ENCODE measurements around the gene EPAS1. TPM values are rescaled to one million over a fixed set of nuclear protein-coding genes. Genes with fewer than 3 reads are reported as not detected.

The EPAS1 gene
- total and polyA plus RNA-seq, 4 donors = 26.2 to 193 (median 61.1) TPM

DNA sequence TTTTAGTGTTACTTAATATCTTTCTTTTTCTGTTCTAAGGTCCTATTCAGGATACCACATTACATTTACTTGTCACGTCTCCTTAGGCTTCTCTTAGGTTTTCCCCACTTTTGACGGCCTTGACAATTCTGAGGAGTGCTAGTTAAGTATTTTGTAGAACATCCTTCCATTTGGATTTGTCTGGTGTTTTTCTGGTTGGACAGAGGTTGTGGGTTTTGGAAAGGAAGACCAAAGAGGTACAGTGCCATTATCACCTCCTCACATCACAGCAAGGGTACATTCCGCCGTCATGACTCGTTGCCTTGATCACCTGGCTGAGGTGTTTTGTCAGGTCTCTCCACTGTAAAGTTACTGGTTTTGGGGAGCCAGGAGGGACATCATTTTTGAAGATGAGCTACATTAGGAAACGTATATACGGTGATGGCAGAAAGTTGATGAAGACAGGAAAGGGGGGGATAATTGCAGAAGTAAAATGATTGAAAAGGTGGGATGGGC lies 93.7 kb downstream of the EPAS1 start:
- WGBS = 95% methylated on average over 7 of the region's 7 CpGs
- no peak for DNase-seq (ENCODE audit: low spot score)
- no peaks in the 10 kb centered on the region for H3K9me3 ChIP-seq (ENCODE audit: control insufficient read depth in 4 of 4, low read length in 3 of 4)
- H3K4me1 ChIP-seq (ENCODE audit: control insufficient read depth in 4 of 4, insufficient read depth in 4 of 4, low read length in 3 of 4) = peaks cover 0 to 3% (median 0%) of the 10 kb centered on the region in 4 donors
- H3K9ac ChIP-seq (ENCODE audit: low read depth in 1 of 2, low read length in 2 of 2) = no peak overlapping the region
- H3K27ac ChIP-seq (ENCODE audit: low read depth in 1 of 2, low read length in 2 of 2) = no peak overlapping the region
- TF ChIP-seq FOXA2 (IDR thresholded peaks at IDR 0.05) (no peak), EGR1 (IDR thresholded peaks at IDR 0.05; ENCODE audit: low read depth in 2 of 2) (no peak)
- H3K36me3 ChIP-seq (ENCODE audit: control insufficient read depth in 4 of 4, insufficient read depth in 3 of 4, low read depth in 1 of 4, low read length in 3 of 4) = peaks cover 1 to 15% (median 13%) of the 10 kb centered on the region in 4 donors
- H3K27me3 ChIP-seq (ENCODE audit: control insufficient read depth in 4 of 4, insufficient read depth in 4 of 4, low read length in 3 of 4) = no peaks in the 10 kb centered on the region
- no peak overlapping the region for H3K4me3 ChIP-seq (ENCODE audit: low read depth in 1 of 3, low read length in 3 of 3)

DNA sequence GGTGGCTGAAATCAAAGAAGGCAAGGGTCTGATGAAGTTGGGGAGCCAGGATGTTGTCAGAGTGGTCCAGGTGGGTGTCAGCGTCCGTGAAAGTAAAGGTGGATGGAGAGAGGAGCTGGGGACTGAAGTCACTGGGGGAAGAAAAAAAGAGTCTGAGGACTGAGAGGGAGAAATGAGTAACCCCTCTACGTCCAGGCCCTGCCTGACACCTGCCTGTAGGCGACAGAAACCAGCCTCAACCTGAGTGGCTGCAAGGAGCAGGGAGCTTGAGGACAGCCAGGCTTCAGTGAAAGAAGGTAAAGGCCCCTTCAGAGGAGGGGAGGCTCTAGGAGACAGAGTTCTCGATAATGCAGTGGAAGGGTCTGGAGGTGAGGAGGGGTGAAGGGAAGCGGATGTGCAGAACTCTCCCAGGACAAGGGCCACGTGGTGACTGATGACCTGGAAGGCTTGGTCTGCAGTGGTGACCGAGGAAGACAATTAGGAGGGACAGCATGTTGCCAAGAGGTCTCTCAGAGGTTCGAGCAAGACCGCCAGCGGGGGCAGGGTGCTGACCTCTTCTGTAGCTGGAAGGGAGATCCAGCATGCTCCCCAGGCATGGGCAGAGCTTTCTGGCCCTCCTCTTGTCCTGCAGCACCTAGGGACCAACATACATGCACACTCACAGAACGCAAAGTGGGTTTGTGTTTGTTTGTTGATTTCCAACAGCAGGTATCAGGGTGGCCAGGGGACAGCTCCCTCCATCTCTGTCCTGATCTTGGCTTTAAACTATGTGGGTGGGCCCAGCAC lies 95.5 kb downstream of the EPAS1 start:
- Histone ChIP-seq H3K9me3 (ENCODE audit: control insufficient read depth in 4 of 4, low read length in 3 of 4) (no peaks in the 10 kb centered on the region), H3K4me3 (ENCODE audit: low read depth in 1 of 3, low read length in 3 of 3) (no peak overlapping the region), H3K4me1 (ENCODE audit: control insufficient read depth in 4 of 4, insufficient read depth in 4 of 4, low read length in 3 of 4) (peaks cover 0 to 3% (median 0%) of the 10 kb centered on the region in 4 donors), H3K27me3 (ENCODE audit: control insufficient read depth in 4 of 4, insufficient read depth in 4 of 4, low read length in 3 of 4) (no peaks in the 10 kb centered on the region), H3K27ac (ENCODE audit: low read depth in 1 of 2, low read length in 2 of 2) (no peak overlapping the region), H3K36me3 (ENCODE audit: control insufficient read depth in 4 of 4, insufficient read depth in 3 of 4, low read depth in 1 of 4, low read length in 3 of 4) (peaks cover 0 to 2% (median 0%) of the 10 kb centered on the region in 4 donors), H3K9ac (ENCODE audit: low read depth in 1 of 2, low read length in 2 of 2) (no peak overlapping the region)
- TF ChIP-seq FOXA1 (IDR thresholded peaks at IDR 0.05) (no peak), YY1 (IDR thresholded peaks at IDR 0.05) (no peak), JUND (IDR thresholded peaks at IDR 0.05) (no peak)
- TF ChIP-seq, protein P1, sequence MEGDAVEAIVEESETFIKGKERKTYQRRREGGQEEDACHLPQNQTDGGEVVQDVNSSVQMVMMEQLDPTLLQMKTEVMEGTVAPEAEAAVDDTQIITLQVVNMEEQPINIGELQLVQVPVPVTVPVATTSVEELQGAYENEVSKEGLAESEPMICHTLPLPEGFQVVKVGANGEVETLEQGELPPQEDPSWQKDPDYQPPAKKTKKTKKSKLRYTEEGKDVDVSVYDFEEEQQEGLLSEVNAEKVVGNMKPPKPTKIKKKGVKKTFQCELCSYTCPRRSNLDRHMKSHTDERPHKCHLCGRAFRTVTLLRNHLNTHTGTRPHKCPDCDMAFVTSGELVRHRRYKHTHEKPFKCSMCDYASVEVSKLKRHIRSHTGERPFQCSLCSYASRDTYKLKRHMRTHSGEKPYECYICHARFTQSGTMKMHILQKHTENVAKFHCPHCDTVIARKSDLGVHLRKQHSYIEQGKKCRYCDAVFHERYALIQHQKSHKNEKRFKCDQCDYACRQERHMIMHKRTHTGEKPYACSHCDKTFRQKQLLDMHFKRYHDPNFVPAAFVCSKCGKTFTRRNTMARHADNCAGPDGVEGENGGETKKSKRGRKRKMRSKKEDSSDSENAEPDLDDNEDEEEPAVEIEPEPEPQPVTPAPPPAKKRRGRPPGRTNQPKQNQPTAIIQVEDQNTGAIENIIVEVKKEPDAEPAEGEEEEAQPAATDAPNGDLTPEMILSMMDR (IDR thresholded peaks at IDR 0.05; ENCODE audit: low read depth, low read length, missing input control) = no peak
- 87% methylated on average over 12 of the region's 12 CpGs for WGBS
- no peak for DNase-seq (ENCODE audit: low spot score)

DNA sequence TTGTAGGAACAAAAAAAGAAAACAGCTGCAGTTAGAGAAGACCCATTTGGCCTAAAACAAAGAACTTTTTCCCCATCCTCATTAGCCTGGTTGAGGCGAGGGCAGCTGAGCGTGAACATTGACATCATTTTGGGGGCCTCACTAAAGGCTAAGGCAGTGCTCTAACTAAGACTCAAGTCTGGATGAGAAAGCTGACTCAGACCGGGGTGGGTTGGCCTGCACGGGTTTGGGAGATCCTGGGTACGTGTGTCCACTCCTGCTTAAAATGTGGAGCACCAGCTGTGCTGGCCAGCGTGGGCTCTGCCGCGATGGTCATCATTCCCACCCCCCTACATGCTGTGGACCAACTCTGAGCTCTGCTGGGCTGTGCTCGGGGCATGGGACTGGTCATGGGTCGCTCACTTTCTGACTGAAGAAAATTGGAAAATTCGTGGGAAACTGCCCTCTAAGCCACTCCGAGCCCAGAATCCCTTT lies 96.2 kb downstream of the EPAS1 start:
- Histone ChIP-seq H3K4me1 (ENCODE audit: control insufficient read depth in 4 of 4, insufficient read depth in 4 of 4, low read length in 3 of 4) (peaks cover 0 to under 1% (median 0%) of the 10 kb centered on the region in 4 donors), H3K36me3 (ENCODE audit: control insufficient read depth in 4 of 4, insufficient read depth in 3 of 4, low read depth in 1 of 4, low read length in 3 of 4) (no peaks in the 10 kb centered on the region), H3K9ac (ENCODE audit: low read depth in 1 of 2, low read length in 2 of 2) (no peak overlapping the region), H3K4me3 (ENCODE audit: low read depth in 1 of 3, low read length in 3 of 3) (no peak overlapping the region), H3K27me3 (ENCODE audit: control insufficient read depth in 4 of 4, insufficient read depth in 4 of 4, low read length in 3 of 4) (no peaks in the 10 kb centered on the region), H3K9me3 (ENCODE audit: control insufficient read depth in 4 of 4, low read length in 3 of 4) (no peaks in the 10 kb centered on the region), H3K27ac (ENCODE audit: low read depth in 1 of 2, low read length in 2 of 2) (no peak overlapping the region)
- DNase-seq (ENCODE audit: low spot score) = no peak
- 91% methylated on average over 12 of the region's 12 CpGs for WGBS
- TF ChIP-seq HNF4A (conservative IDR thresholded peaks at IDR 0.05) (no peak), GABPA (IDR thresholded peaks at IDR 0.05 in 1 of 2, conservative IDR thresholded peaks at IDR 0.05 in 1 of 2) (no peak)
- TF ChIP-seq, protein P1 (IDR thresholded peaks at IDR 0.05; ENCODE audit: low read depth, low read length, missing input control) = no peak
- TF ChIP-seq, protein P2, sequence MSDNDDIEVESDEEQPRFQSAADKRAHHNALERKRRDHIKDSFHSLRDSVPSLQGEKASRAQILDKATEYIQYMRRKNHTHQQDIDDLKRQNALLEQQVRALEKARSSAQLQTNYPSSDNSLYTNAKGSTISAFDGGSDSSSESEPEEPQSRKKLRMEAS (IDR thresholded peaks at IDR 0.05) = no peak

Data from liver (tissue), 9 donors.